Osteocyte (in vitro differentiated cells): ENCODE data around the gene PRDM16. TPM values are rescaled to one million over a fixed set of nuclear protein-coding genes. Genes with fewer than 3 reads are reported as not detected.

Experiments used
- DNase-seq: peaks from one replicate; pipeline ENCODE4 v3.0.0; 2021; ENCODE audit warnings: mixed read lengths; ENCODE audit not compliant: unreplicated experiment; ENCODE audit errors: extremely low spot score
- H3K27ac Mint-ChIP-seq: one replicate; pipeline ENCODE4 v1.8.0; 2021; ENCODE audit warnings: mild to moderate bottlenecking, mixed read lengths; ENCODE audit not compliant: unreplicated experiment
- H3K27me3 Mint-ChIP-seq: one replicate; pipeline ENCODE4 v1.8.0; 2021; ENCODE audit warnings: mixed read lengths; ENCODE audit not compliant: unreplicated experiment
- H3K36me3 Mint-ChIP-seq: one replicate; pipeline ENCODE4 v1.8.0; 2021; ENCODE audit warnings: mixed read lengths; ENCODE audit not compliant: unreplicated experiment
- H3K4me1 Mint-ChIP-seq: one replicate; pipeline ENCODE4 v1.8.0; 2021; ENCODE audit warnings: mixed read lengths; ENCODE audit not compliant: unreplicated experiment
- H3K4me3 Mint-ChIP-seq: one replicate; pipeline ENCODE4 v1.8.0; 2021; ENCODE audit warnings: mild to moderate bottlenecking, moderate library complexity, mixed read lengths; ENCODE audit not compliant: unreplicated experiment
- H3K9me3 Mint-ChIP-seq: one replicate; pipeline ENCODE4 v1.8.0; 2021; ENCODE audit warnings: mixed read lengths; ENCODE audit not compliant: unreplicated experiment
- total RNA-seq: library from RNA; stranded (reverse); gene quantifications from 2 replicates; pipeline ENCODE4 v1.2.1, GENCODE V29; 2021
- TF ChIP-seq, protein P1 (sequence below): fragments of 200-600 bp; sonication (generic); IDR thresholded peaks from 2 replicates; pipeline ENCODE4 v1.5.0; 2021; ENCODE audit warnings: antibody characterized with exemption, mild to moderate bottlenecking, moderate library complexity

Gene PRDM16
- total RNA-seq, 1 donor from 2014 or later = 7.1 TPM

DNA sequence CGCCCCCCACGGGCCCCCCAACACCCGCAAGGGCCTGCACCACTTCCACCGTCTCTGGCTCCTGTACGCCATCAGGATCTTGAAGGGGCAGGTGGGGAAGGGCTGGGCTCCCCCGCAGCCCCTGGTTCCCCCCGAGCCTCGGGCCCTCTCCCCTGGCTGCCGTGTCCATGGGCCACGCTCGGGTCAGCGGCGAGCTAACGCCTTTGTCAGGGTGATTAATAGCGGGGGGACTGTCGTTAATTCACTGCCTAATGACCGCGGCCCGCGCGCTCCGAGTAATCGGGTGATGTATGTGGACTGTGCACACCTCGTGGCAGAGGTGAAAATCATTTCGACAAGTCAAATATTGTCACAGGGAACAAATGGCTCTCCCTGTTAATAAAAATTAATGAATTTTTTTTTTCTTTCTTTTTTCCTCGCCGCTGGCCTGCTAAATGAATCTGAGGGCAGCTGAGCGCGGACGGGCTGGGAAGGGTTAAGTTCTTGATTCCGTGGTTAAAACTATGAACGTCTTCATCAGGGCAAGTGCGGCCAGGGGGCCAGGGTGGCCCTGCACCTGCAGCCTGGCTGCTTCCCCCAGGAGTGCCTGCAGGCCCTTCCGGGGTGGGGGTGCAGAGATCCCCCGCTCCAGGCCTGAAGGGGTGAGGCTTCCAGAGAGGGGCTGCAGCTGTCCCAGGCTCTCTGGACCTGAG lies 100.8 kb downstream of the PRDM16 start:
- Mint-ChIP-seq H3K27ac (no peak overlapping the region), H3K36me3 (no peaks in the 10 kb centered on the region), H3K4me3 (no peak overlapping the region), H3K9me3 (no peaks in the 10 kb centered on the region), H3K4me1 (peaks cover 6% of the 10 kb centered on the region), H3K27me3 (no peaks in the 10 kb centered on the region)
- TF ChIP-seq, protein P1, sequence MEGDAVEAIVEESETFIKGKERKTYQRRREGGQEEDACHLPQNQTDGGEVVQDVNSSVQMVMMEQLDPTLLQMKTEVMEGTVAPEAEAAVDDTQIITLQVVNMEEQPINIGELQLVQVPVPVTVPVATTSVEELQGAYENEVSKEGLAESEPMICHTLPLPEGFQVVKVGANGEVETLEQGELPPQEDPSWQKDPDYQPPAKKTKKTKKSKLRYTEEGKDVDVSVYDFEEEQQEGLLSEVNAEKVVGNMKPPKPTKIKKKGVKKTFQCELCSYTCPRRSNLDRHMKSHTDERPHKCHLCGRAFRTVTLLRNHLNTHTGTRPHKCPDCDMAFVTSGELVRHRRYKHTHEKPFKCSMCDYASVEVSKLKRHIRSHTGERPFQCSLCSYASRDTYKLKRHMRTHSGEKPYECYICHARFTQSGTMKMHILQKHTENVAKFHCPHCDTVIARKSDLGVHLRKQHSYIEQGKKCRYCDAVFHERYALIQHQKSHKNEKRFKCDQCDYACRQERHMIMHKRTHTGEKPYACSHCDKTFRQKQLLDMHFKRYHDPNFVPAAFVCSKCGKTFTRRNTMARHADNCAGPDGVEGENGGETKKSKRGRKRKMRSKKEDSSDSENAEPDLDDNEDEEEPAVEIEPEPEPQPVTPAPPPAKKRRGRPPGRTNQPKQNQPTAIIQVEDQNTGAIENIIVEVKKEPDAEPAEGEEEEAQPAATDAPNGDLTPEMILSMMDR = no peak
- DNase-seq = no peak

DNA sequence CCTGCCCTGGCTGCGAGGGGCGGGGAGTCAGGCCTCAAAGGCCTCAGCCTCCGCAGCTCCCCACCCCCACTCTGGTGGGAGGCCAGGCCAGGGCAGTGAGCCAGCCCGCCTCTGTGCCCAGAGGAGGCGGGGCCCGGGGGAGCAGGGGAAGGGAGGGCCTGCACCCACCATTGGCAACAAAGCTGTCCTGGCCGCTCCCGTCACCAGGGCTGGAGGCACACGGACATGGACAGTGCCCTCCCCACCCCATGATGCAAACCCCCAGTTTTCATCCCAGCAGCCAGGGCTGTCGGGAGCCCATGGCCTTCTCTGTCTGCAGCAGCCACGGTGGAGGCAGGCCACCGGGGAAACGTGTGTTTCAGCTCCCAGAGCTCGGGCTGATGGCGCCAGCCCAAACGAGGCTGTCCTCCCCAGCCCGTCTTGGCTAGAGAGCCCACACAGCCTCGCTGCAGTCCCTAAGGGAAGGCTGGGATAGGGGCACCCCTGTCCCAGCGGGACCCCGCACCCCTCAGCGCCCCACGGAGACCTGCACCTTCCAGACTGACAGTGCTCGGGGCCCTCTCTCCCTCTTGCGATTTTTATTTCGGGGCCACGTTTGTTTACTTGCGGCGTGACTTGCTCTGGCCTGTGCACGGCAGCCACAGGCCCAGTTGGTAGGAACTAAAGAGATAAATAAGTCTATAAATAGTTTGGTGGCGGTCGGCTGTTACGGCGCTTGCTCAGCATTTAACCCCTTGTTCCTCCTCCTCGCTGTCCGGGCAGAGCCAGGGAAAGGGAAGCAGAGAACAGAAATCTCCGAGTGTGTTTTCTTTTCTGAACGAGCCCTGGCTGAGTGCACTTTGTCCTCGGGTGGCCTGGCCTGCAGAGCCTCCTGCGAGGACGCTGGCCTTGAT lies 101.8 kb downstream of the PRDM16 start:
- Mint-ChIP-seq H3K9me3 (no peaks in the 10 kb centered on the region), H3K4me3 (no peak overlapping the region), H3K36me3 (no peaks in the 10 kb centered on the region), H3K27ac (no peak overlapping the region), H3K27me3 (no peaks in the 10 kb centered on the region), H3K4me1 (peaks cover 6% of the 10 kb centered on the region)
- no peak for DNase-seq
- TF ChIP-seq, protein P1 = no peak

DNA sequence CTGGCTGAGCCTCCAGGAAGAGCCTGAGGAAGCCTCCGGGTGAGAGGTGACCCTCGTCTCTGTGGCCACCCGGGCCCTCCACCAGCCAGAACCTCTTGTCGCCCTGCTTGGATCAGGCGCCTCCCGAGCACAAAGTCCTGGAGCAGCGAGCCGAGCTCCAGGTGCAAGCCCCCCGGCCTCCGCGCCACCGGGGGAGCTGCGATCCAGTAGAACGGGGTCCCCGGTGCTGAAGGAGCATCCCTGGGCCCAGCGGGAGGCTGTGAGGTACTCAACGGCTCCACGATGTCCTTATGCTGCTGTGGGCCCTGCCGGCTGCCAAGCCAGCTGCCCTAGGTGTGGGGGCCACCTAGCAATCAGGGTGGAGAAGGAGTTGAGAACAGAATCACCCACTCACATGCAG lies 102.8 kb downstream of the PRDM16 start:
- H3K27ac Mint-ChIP-seq = no peak overlapping the region
- H3K9me3 Mint-ChIP-seq = no peaks in the 10 kb centered on the region
- H3K4me3 Mint-ChIP-seq = no peak overlapping the region
- no peaks in the 10 kb centered on the region for H3K27me3 Mint-ChIP-seq
- no peaks in the 10 kb centered on the region for H3K36me3 Mint-ChIP-seq
- TF ChIP-seq, protein P1 = no peak
- H3K4me1 Mint-ChIP-seq = peaks cover 6% of the 10 kb centered on the region
- no peak for DNase-seq

DNA sequence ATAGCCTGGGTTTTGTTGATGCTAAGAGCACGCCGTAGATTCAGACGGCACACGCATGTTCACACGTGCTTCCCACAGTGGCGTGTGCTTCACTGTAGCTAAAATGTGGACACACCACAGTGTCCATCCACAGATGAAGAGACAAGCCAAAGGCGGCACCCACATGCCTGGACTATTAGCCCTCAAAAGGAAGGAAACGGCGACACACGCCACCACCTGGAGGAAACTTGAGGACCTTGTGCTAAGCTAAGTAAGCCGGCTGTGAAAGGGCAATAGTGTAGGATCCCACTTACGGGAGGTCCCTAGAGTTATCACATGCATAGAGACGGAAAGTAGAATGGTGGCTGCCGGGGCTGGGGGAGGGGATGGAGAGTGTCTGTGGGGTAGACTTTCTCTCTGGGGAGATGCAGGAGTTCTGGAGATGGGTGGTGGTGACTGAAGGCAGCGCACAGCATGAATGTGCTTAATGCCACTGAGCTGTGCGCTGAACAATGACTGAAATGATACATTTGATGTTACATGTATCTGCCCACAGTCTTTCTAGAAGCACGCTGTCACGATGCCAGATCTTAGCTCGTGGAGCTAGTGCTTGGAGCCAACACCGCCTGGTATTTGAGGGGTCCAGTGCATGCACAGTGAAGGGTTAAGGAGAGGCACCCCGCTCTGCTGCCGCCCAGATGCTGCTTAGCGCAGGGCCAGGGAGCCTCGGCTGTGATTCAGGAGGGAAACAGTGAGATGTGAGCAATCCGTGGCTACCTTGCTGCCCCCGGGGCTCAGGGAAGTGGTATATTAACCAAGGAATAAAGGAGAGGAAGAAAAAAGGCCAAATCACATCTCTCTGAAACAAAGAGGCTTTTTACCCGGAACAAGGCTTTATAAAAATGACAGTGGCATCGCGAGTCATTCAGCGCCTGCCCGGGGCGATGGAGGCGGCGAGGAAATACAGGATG lies 103.7 kb downstream of the PRDM16 start:
- no peak overlapping the region for H3K4me3 Mint-ChIP-seq
- H3K36me3 Mint-ChIP-seq = no peaks in the 10 kb centered on the region
- no peaks in the 10 kb centered on the region for H3K9me3 Mint-ChIP-seq
- H3K27me3 Mint-ChIP-seq = no peaks in the 10 kb centered on the region
- TF ChIP-seq, protein P1 = no peak
- peaks cover 6% of the 10 kb centered on the region for H3K4me1 Mint-ChIP-seq
- no peak overlapping the region for H3K27ac Mint-ChIP-seq
- no peak for DNase-seq
